Measurements from ENCODE around the gene CCDC197. TPM values are rescaled to one million over a fixed set of nuclear protein-coding genes. Genes with fewer than 3 reads are reported as not detected.
A peak's percentile ranks its signal among the peaks of the same experiment; 100 is the strongest.

The CCDC197 gene
- total RNA-seq, 3 donors from 2014 or later: not detected

GRCh38 chr14:94021001-94021400 is 23.9 kb downstream of the CCDC197 start:
- intact Hi-C loops (cut with DNase I, micrococcal nuclease): no loop called here
- no peaks in the 10 kb centered on the region for H3K4me1 ChIP-seq (ENCODE audit: low read depth)
- ATAC-seq (no peak), DNase-seq (no peak)
- TF ChIP-seq, protein P1, sequence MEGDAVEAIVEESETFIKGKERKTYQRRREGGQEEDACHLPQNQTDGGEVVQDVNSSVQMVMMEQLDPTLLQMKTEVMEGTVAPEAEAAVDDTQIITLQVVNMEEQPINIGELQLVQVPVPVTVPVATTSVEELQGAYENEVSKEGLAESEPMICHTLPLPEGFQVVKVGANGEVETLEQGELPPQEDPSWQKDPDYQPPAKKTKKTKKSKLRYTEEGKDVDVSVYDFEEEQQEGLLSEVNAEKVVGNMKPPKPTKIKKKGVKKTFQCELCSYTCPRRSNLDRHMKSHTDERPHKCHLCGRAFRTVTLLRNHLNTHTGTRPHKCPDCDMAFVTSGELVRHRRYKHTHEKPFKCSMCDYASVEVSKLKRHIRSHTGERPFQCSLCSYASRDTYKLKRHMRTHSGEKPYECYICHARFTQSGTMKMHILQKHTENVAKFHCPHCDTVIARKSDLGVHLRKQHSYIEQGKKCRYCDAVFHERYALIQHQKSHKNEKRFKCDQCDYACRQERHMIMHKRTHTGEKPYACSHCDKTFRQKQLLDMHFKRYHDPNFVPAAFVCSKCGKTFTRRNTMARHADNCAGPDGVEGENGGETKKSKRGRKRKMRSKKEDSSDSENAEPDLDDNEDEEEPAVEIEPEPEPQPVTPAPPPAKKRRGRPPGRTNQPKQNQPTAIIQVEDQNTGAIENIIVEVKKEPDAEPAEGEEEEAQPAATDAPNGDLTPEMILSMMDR (IDR thresholded peaks at IDR 0.05): no peak
- no peaks in the 10 kb centered on the region for H3K9me3 ChIP-seq
- H3K4me3 ChIP-seq: no peak overlapping the region
- no peaks in the 10 kb centered on the region for H3K36me3 ChIP-seq (ENCODE audit: low read depth)

DNA sequence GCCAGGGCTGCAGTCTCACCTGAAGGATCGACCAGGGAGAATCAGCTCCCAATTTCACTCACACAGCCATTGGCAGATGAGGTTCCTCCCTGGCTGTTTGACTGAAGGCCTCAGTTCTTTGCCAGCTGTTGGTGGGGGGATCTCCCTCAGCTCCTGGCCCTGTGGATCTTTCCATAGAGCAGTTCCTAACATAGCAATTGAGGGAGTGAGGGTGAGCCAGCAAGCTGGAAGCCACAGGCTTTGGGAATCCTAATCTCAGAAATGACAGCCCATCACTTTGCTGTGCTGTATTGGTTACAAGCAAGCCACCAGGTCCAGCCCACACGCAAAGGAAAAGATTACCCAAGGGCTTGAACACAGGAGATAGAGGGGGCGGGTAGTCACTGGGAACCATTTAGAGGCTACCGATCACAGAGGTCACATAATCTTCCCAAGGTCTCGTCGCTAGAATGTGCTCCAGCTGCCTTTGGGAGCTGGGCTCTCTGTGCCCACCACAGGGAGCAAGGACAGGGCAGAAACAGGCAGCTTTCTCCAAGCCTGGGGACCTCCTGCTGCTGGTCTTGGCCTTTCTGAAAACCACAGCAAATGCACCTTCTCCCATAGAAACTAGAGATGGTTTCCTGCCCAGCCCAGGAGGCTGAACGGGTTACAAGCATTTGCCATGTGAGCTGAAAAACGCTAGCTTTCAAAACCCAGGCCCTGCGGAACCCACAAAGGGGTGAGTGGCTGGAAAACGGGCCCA is 24.5 kb downstream of the CCDC197 start:
- Histone ChIP-seq H3K4me1 (ENCODE audit: low read depth) (peaks cover under 1% of the 10 kb centered on the region), H3K4me3 (no peak overlapping the region), H3K9me3 (no peaks in the 10 kb centered on the region), H3K36me3 (ENCODE audit: low read depth) (no peaks in the 10 kb centered on the region)
- DNase-seq (no peak), ATAC-seq (no peak)
- intact Hi-C loops (cut with DNase I, micrococcal nuclease): no loop called here
- TF ChIP-seq, protein P1 (IDR thresholded peaks at IDR 0.05): no peak

DNA sequence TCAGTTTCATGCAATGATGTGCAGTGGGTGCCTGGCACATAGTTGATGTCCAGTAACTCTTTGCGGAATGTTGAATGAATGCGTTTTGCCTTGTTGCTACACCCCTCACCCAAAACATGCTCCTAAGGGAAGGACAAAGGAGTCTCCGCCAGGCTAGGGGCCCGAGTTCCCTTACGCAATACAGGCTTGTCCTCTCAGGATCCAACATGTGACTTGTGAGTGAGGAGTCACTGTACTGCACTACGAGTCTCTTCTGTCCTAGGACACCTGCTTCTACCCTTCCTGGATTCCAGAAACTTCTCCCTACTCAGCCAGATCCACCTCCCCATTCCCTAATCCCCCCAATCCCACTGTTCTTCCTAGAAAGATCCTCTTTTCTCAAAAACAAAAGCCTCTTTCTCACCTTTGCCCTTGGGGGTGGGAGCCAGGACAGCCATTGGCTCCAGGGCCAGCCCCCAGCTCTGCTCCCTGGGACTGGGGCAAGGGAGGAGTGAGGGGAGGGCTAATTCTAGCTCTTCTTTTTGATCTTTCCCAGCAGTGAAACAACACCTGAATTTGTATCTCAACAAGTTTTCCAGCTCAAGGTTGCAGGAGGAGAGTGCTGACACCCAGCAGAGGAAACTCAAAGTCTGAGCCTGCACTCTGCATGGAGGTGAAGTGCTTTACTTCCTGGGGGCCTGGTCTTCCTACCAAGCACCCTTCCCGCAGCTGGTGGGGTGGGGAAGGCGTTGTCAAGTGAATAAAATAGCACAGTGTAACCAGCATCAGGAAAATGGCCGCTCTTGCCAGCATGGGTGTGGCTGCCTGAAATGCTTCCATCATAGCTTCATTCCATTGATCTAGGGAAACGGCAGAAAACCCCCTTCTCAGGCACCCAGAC is 25.7 kb downstream of the CCDC197 start:
- H3K36me3 ChIP-seq (ENCODE audit: low read depth): no peaks in the 10 kb centered on the region
- intact Hi-C loops (cut with DNase I, micrococcal nuclease): no loop called here
- DNase-seq (no peak), ATAC-seq (no peak)
- H3K4me3 ChIP-seq: no peak overlapping the region
- H3K9me3 ChIP-seq: no peaks in the 10 kb centered on the region
- TF ChIP-seq, protein P1 (IDR thresholded peaks at IDR 0.05): no peak
- H3K4me1 ChIP-seq (ENCODE audit: low read depth): peaks cover 4% of the 10 kb centered on the region

- H3K4me3 ChIP-seq: no peak overlapping the region
- TF ChIP-seq, protein P1 (IDR thresholded peaks at IDR 0.05): no peak
- H3K4me1 ChIP-seq (ENCODE audit: low read depth): peaks cover 4% of the 10 kb centered on the region
- H3K9me3 ChIP-seq: no peaks in the 10 kb centered on the region
- ATAC-seq (no peak), DNase-seq (no peak)
- intact Hi-C loops (cut with DNase I, micrococcal nuclease): no loop called here
- H3K36me3 ChIP-seq (ENCODE audit: low read depth): no peaks in the 10 kb centered on the region
Measured at GRCh38 chr14:94024549-94024948, 27.4 kb downstream of the CCDC197 start.

GRCh38 chr14:94025720-94026119 is 28.6 kb downstream of the CCDC197 start:
- H3K4me3 ChIP-seq: peak overlapping the region; percentile 40
- H3K9me3 ChIP-seq: no peaks in the 10 kb centered on the region
- ATAC-seq (no peak), DNase-seq (no peak)
- H3K4me1 ChIP-seq (ENCODE audit: low read depth): peaks cover 4% of the 10 kb centered on the region
- H3K36me3 ChIP-seq (ENCODE audit: low read depth): no peaks in the 10 kb centered on the region
- intact Hi-C loops (cut with DNase I, micrococcal nuclease): no loop called here
- TF ChIP-seq, protein P1 (IDR thresholded peaks at IDR 0.05): no peak
